GM21723 (cell line): Measurements from ENCODE around the gene PCNX1.

Source experiments
- ATAC-seq: cut with Tn5 transposase; IDR thresholded peaks from one replicate; pipeline ENCODE4 v1.9.1; 2021; ENCODE audit warnings: mild to moderate bottlenecking, moderate library complexity; ENCODE audit not compliant: unreplicated experiment

Gene PCNX1

DNA sequence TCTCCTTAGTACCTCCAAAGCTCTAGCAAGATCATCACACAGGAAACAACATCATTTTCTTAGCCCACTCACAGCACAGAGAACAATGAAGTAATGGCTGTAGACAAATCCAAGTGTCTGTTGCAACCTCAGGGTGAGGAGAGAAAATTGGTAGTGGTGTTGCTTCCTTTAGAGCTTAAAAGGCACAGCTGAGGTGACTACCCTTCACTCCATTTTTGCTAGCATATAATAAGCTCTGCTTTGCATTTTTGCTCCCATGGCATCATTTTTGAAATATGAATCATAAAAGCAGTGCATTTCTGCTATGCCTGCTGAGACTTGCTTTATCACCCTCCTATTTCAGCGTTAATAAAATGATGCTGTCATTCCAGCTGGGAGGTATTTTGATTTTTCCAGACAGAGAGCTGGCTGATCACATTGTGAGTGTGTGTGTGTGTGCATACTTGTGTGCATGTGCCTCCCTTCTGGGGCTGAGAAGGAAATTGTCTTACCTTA lies 18.5 kb upstream of the PCNX1 start:
- no peak for ATAC-seq

GRCh38 chr14:70889555-70889954 lies 17.7 kb upstream of the PCNX1 start:
- ATAC-seq = no peak

DNA sequence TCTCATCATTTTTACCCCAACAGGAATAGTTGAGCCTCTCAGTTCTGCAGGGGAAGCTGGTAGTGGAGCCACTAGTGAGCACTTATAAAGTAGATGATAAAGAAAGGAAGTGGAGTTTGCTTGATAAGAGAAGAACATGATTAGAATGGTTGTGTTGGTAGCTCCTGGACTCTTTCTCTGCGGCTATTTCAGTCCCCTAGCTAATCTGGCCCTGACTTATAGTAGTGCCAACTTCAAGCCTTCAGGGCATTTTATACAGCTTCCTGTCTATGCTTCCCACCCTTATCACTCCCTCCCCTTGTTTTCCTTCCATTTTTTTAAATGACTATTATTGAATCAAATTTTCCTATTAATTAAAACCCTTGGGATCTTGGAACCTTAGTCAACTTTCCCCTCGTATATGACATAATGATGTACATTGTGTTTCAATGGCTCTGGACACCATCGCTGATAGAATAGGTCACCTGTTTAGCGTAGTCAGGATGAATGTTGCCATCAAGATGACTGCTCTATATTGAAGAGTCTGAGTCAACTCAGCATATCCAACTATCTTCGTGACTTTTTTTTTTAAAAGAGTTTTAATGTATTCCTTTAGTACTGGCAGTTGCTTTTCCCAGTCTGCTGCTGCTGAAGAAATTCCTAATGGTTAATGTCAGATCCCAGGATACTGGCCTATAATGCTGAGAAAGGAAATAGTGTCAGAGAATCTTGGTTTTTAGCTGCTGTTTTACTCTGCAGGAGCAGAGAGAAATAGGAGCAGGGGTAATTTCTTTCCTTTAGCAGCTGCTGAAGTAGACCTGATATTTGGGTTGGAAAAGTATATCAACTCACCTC lies 16.2 kb upstream of the PCNX1 start:
- no peak for ATAC-seq

GRCh38 chr14:70891737-70892136 lies 15.5 kb upstream of the PCNX1 start:
- ATAC-seq = no peak

DNA sequence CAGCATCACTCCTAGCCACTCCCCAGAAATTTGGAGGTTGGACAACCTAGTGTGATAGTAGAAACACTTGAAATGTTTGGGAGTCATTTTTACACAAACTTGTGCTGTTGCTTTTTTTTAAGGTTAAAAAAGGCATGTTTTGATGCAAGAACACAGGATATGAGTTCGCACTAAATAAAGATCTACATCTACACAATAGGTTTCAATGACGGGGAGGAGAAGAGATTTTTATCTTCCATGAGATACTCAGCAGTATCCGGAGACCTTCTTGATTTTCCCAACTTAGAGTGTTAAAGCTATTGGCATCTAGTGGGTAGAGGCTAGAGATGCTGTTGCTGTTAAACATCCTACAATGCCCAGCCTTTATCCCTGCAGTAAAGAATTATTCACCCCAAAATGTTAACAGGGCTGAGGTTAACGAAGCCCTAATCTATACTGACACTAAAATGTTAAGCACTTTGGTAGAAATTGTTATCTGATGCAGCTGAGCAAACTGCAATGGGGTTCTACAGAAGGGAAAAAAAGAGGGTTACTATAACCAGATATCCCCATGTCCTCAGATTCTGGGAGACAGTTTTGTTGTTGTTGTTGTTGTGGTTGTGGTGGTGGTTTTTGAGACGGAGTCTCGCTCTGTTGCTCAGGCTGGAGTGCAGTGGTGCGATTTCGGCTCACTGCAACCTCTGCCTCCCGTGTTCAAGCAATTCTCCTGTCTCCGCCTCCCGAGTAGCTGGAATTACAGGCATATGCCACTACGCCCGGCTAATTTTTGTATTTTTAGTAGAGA lies 14.0 kb upstream of the PCNX1 start:
- no peak for ATAC-seq

DNA sequence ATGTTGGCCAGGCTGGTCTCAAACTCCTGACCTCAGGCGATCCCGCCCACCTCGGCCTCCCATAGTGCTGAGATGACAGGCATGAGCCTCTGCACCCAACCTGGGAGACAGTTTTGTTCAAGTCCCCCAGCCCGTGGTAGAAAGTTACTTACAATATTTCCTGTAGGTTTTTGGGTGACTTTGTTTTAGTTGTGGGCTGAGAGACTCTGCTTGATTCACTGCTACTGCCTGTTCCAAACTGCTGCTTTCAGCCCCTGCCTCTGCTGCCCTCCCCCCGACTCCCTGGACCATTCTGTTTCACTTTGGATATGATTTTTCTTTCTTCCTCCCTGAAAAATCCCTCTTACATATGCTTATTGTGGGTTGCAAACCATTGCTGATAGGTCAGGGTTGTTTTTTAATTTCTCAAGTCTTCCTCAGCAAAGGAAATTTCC lies 13.4 kb upstream of the PCNX1 start:
- ATAC-seq = no peak

DNA sequence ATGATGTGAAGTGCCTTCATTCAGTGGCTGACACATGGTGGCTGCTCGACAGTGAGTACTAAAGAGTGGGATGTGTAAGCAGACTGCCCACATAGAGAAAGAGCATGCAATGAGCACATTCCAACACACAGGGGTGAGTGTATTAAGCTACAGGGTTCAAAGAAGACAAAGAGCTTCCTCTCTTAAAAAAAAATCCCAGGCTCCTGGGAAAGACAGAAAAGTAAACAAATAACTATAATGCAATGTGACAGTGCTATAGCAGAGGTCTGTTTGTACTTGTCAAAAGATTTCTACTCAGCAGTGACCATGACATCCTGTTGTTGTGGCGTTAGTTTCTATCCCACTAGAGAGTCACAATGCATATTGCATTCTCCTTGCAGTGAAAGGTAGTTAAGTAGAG lies 12.4 kb upstream of the PCNX1 start:
- no peak for ATAC-seq

DNA sequence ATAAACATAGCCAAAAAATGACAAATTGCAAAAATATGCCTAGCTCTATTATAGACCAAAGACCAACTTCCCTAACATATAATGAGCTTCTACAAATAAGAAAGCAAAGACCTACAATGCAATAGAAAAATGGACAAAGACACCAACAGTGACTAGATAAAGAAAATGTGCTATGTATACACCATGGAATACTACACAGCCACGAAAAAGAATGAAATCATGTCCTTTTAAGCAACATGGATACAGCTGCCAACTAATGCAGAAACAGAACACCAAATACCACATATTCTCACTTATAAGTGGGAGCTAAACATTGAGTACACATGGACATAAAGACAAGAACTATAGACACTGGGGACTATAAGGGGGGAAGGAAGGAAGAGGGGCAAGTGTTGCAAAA lies 10.9 kb upstream of the PCNX1 start:
- ATAC-seq = no peak

DNA sequence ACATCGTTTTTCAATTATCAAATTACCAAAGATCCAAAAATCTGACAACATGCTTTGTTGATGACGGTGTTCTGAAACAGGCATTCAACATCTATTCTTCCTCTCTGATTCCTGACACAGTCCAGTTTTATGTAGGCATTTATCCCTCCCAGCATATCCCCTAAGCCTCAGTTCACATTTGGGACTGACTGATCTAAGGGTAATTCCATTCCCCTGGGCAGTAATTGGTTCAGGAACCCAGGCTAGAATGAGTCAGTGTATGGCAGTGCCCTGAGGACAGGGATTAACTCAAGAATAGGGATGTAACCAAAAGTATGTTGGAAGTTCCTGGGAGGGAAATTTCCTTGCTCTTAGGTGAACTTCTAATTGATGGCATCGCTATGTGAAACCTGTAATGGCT lies 10.3 kb upstream of the PCNX1 start:
- no peak for ATAC-seq

DNA sequence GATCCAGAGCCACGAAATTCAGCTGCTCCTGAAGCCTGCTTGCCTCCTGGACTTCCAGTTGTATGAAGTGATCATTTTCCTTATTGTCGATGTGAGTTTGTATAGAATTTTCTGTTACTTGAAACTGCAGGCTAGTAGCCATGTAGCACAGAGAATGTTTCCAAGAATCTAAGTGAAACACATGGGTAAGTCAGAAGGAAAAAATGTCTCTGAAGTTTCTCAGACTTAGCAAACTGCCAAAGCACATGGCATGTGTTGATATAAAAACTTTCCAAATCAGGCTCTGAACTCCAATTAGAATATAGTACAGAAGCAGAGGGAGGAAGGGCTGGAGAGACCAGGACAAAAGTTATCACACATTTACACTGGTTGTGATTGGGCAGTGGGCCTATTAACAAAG lies 9.8 kb upstream of the PCNX1 start:
- no peak for ATAC-seq

GRCh38 chr14:70898111-70898745 lies 9.0 kb upstream of the PCNX1 start:
- no peak for ATAC-seq

DNA sequence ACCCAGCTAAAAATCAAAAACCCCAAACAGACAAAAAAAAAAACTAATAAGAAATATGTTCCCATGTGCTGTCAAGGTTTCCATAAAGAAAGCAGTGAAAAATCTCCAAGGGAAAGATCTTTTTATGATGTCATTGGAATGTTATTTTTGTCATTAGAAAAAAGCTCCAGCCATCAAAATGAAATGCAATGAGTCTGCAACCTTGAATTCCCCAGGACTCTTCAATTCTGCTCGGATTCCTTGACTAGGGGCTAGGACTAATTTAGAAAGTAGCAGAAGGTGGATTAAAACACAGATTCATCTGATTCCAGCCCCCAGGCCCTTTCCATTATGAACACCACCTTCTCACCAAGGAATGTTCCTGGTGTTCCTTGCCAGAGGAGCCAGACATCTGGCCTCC lies 6.0 kb upstream of the PCNX1 start:
- no peak for ATAC-seq

DNA sequence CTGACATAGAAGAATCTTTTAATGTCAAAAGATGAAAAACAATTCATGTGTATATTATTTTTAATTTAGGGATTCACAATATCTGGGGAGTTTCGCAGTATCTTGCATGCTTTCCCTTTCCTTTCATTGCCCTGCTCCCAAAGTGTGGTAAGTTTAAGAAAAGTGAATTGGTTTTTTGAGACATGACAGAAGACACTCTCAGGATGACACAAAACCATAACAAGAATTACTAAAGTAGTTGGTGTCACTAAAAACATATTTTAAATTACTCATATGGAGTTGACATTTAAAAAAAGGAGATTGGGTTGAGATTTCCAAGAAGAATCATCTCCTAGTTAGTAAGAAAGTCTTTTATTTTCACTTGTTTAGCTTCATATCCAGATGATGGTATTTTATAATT lies 5.1 kb upstream of the PCNX1 start:
- no peak for ATAC-seq

DNA sequence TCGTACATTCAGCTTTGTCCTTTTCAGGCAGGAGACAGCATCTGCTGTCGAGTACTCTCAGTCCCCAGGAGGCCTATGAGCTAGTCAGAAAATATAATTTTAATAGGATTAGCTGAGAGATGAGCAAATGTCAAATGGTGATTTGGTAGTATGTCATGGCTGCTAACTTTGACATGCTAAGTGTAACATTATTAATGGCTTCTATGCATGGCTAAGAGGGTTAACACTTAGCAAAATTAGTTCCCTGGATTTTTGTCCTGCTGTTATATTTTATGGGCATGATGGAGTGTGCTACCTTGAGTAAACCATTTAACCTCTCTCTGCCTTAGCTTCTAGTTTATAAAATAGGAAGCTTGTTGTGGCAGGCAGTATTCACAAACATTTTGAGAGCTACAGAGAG lies 2.9 kb upstream of the PCNX1 start:
- no peak for ATAC-seq

DNA sequence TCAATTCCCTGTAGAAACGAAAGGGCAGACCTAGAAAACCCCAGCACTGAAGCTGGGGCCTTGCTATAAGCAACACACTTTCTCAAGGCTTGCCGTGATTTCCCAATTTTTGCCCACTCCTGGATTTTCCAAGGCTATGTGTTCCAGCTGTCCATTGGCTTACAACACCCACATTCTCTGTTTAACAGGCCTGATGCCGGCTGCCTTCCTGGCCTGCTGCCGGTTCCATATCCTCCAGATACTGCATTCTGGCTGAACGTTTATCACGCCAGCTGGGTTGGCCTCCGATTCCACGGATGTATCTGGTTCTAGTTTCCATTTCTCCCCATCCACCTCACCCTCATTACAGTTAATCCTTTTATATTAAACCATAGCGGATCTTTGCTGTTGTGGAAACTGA lies 2.0 kb upstream of the PCNX1 start:
- ATAC-seq = no peak

DNA sequence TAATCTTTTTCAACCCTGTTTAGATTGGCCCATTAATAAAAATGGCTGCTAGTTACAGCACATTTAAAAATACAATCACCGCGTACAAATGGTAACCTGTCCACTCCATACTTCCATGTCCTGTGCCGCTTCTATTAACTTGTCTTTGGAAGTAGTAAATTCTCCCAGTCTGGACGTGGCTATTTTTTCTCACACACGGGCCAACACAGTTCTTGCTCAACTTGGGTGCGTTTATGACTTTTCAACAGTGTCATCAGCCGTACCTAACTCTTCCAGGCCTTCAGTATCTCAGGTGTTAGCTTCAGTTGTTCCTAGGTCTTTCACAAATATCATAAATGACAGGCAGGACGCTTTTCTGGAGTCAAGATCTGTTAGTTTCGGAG lies 475 bp upstream of the PCNX1 start:
- ATAC-seq = no peak

GRCh38 chr14:70907996-70908934 lies 1.0 kb downstream of the PCNX1 start:
- peak; percentile 39 for ATAC-seq

- ATAC-seq = no peak
Observed at GRCh38 chr14:70908935-70909641, 1.8 kb downstream of the PCNX1 start.

- ATAC-seq = no peak
Observed at GRCh38 chr14:70909733-70910614, 2.7 kb downstream of the PCNX1 start.
